ENCODE measurements around the gene ABCG2. TPM values are rescaled to one million over a fixed set of nuclear protein-coding genes. Genes with fewer than 3 reads are reported as not detected.

ABCG2 gene
- total RNA-seq, 1 experiment from 2014 or later: 3.8 TPM

DNA sequence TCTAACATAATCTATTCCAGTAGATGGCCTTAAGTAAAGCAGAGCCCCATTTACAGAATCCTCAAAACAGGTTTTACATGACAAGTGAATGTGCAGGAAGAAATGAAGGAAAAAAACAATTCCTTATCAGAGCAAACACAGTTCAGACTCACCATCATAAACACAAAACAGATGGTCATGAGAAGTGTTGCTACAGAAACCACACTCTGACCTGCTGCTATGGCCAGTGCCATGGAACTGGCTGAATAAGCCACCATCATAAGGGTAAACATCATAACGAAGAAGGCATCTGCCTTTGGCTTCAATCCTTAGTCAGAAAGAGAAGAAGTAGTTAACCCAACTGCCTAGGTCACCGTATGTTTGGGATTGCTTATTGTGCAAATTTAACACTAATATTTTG is 61.1 kb downstream of the ABCG2 start:
- H3K9me3 Mint-ChIP-seq: no peaks in the 10 kb centered on the region; the same call in 1 of the 2 replicates
- TF ChIP-seq CREM (CRISPR knock-in tag; IDR thresholded peaks at IDR 0.05) (no peak), CTCF (IDR thresholded peaks at IDR 0.05) (no peak), ATF1 (CRISPR knock-in tag; IDR thresholded peaks at IDR 0.05) (no peak), ZNF317 (CRISPR knock-in tag; IDR thresholded peaks at IDR 0.05; ENCODE audit: borderline replicate concordance, low read depth) (no peak), ZNF121 (CRISPR knock-in tag; IDR thresholded peaks at IDR 0.05) (no peak), OVOL2 (CRISPR knock-in tag; IDR thresholded peaks at IDR 0.05; ENCODE audit: borderline replicate concordance) (no peak), ZNF396 (CRISPR knock-in tag; IDR thresholded peaks at IDR 0.05; ENCODE audit: borderline replicate concordance) (no peak), MXD4 (CRISPR knock-in tag; IDR thresholded peaks at IDR 0.05; ENCODE audit: borderline replicate concordance) (no peak), JUN (CRISPR knock-in tag; IDR thresholded peaks at IDR 0.05) (no peak), ZNF281 (CRISPR knock-in tag; IDR thresholded peaks at IDR 0.05) (no peak), NR3C1 (CRISPR knock-in tag; conservative IDR thresholded peaks at IDR 0.05; ENCODE audit: low read depth) (no peak), CDX4 (CRISPR knock-in tag; IDR thresholded peaks at IDR 0.05; ENCODE audit: borderline replicate concordance) (no peak), FOXK1 (CRISPR knock-in tag; IDR thresholded peaks at IDR 0.05) (no peak), ATF6 (CRISPR knock-in tag; IDR thresholded peaks at IDR 0.05) (no peak), FOXP1 (CRISPR knock-in tag; IDR thresholded peaks at IDR 0.05; ENCODE audit: borderline replicate concordance) (no peak), CREB1 (CRISPR knock-in tag; IDR thresholded peaks at IDR 0.05) (no peak), GABPB1 (CRISPR knock-in tag; IDR thresholded peaks at IDR 0.05) (no peak)
- TF ChIP-seq, protein P1, sequence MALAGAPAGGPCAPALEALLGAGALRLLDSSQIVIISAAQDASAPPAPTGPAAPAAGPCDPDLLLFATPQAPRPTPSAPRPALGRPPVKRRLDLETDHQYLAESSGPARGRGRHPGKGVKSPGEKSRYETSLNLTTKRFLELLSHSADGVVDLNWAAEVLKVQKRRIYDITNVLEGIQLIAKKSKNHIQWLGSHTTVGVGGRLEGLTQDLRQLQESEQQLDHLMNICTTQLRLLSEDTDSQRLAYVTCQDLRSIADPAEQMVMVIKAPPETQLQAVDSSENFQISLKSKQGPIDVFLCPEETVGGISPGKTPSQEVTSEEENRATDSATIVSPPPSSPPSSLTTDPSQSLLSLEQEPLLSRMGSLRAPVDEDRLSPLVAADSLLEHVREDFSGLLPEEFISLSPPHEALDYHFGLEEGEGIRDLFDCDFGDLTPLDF (CRISPR knock-in tag; IDR thresholded peaks at IDR 0.05): no peak
- TF ChIP-seq, protein P2, sequence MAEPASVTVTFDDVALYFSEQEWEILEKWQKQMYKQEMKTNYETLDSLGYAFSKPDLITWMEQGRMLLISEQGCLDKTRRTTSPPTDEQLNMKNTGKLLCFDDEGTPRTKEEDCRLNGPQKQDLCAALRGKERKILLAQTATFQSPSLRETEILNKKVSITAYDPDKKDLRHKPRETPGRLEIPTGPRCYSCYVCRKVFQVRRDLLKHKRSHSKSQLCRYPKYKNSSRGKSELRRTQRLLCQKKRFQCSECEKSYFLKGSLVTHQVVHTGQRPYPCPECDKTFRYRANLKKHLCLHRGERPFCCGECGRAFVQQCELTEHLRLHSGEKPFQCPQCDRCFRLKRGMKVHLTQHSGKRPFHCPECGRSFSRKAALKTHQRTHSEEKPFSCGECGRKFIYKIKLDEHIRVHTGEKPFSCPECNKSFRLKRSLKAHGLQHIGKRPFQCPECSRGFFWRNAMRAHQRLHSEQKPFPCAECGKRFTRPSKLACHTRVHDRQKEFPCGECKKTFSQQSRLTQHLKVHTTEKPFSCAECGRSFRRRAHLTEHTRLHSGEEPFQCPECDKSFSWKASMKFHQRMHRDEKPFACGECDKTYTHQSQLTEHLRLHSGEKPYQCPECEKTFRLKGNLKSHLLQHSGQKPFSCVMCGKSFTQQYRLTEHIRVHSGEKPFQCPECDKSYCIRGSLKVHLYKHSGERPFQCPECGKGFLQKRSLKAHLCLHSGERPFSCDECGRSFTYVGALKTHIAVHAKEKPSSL (CRISPR knock-in tag; conservative IDR thresholded peaks at IDR 0.05): no peak
- TF ChIP-seq, protein P3, sequence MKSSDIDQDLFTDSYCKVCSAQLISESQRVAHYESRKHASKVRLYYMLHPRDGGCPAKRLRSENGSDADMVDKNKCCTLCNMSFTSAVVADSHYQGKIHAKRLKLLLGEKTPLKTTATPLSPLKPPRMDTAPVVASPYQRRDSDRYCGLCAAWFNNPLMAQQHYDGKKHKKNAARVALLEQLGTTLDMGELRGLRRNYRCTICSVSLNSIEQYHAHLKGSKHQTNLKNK (CRISPR knock-in tag; IDR thresholded peaks at IDR 0.05): no peak
- H3K27ac Mint-ChIP-seq: no peak overlapping the region
- DNase-seq (ENCODE audit: low spot score): no peak
- POLR2A ChIA-PET: no interaction called here
- H3K4me1 Mint-ChIP-seq: peaks cover 4% of the 10 kb centered on the region; the same call in 1 of the 2 replicates
- H3K36me3 Mint-ChIP-seq: no peaks in the 10 kb centered on the region
- no peak for ATAC-seq
- no peaks in the 10 kb centered on the region for H3K27me3 Mint-ChIP-seq (ENCODE audit: low read depth)
- H3K4me3 Mint-ChIP-seq: no peak overlapping the region
- CTCF ChIA-PET: interaction anchor here (1.0 kb wide), 1 partner anchor 259 kb away, joined by 3 read pairs; no protein-coding TSS in a partner anchor

Measured in WTC11 (cell line).